ENCODE data around the gene SMOC1. TPM values are rescaled to one million over a fixed set of nuclear protein-coding genes. Genes with fewer than 3 reads are reported as not detected.

The SMOC1 gene
- total RNA-seq, 1 experiment from 2014 or later, result 0.68 TPM

DNA sequence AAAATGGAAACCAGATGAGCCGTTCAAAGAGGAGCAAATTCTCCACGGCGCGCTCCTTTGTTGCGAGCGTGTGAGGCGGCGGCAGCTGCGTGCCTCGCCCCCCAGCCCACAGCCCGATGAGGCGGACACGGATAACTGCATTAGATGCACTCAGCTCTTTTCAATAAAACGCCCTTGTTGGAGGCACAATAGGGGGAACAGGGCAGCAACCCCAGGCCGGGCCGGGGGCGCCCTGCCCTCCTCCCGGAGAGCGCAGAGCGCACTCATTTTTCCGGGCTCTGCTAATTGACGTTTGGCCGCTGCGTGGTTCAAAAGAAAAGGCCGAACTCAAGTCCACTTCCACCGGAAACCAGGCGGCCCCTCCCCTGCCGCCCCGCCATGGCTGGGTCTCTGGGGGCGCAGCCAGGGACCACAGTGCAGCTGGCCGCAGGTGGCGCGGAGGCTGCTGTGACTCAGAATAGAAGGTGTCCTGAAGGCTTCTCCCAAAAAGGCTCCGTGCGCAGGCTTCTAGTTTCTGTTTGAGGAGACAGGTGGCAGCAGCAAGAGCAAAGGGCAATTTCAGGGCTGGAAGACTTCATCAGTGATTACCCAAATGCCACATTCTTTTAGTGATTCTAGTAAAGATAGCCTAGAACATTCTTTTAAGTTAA, 29.0 kb upstream of the SMOC1 start:
- Histone ChIP-seq H2AFZ (ENCODE audit: low read length) (no peak overlapping the region), H3K14ac (ENCODE audit: insufficient read depth, low read length) (no peak overlapping the region), H3K79me1 (ENCODE audit: insufficient read depth, low read depth, low read length, poor library complexity, severe bottlenecking) (no peaks in the 10 kb centered on the region), H2BK5ac (ENCODE audit: insufficient read length, low read length) (no peak overlapping the region), H3K23ac (ENCODE audit: insufficient read length, low read depth, low read length) (no peak overlapping the region), H3K18ac (ENCODE audit: insufficient read length, low read depth, low read length) (no peak overlapping the region), H3K4me2 (ENCODE audit: insufficient read depth, insufficient read length, low read length) (no peak overlapping the region), H3K9me3 (ENCODE audit: control insufficient read depth, low read depth, low read length) (no peaks in the 10 kb centered on the region), H3K79me2 (ENCODE audit: insufficient read depth, low read length) (no peaks in the 10 kb centered on the region), H4K20me1 (ENCODE audit: control insufficient read depth, insufficient read depth, insufficient read length) (no peaks in the 10 kb centered on the region), H2BK12ac (ENCODE audit: insufficient read length, low read depth, low read length) (no peak overlapping the region), H3K4me1 (ENCODE audit: insufficient read depth, low read length) (no peaks in the 10 kb centered on the region), H2BK20ac (ENCODE audit: low read depth, low read length, poor library complexity, severe bottlenecking) (no peak overlapping the region), H2BK120ac (ENCODE audit: low read depth, low read length, poor library complexity, severe bottlenecking) (no peak overlapping the region), H2AK5ac (ENCODE audit: insufficient read length, low read length) (no peak overlapping the region), H3K27me3 (ENCODE audit: insufficient read depth, low read length) (no peaks in the 10 kb centered on the region), H3K4ac (ENCODE audit: low read depth, low read length) (no peak overlapping the region), H3K27ac (ENCODE audit: insufficient read length, low read depth, low read length) (no peak overlapping the region), H4K8ac (replicated peaks; ENCODE audit: insufficient read length, low read depth, low read length) (no peak overlapping the region), H3T11ph (ENCODE audit: low read length) (no peak overlapping the region), H4K91ac (ENCODE audit: insufficient read length, low read depth, low read length) (no peak overlapping the region), H2BK15ac (ENCODE audit: low read depth, low read length) (no peak overlapping the region), H4K5ac (ENCODE audit: insufficient read length, low read depth, low read length) (no peak overlapping the region), H3K23me2 (ENCODE audit: insufficient read length, low read depth, low read length, poor library complexity, severe bottlenecking) (no peaks in the 10 kb centered on the region), H3K56ac (ENCODE audit: insufficient read length, low read depth, low read length) (no peak overlapping the region), H3K9ac (ENCODE audit: extremely low read depth, insufficient read length, low read length) (no peak overlapping the region)
- no peak overlapping the region for H3K4me3 Mint-ChIP-seq
- H3K9me3 Mint-ChIP-seq, result no peaks in the 10 kb centered on the region
- WGBS (ENCODE audit: extremely low coverage, insufficient read length, low lambda C conversion rate), result no CpG with 5 or more reads among the region's 35 CpGs
- H3K27me3 Mint-ChIP-seq (ENCODE audit: low read depth), result peaks cover 6% of the 10 kb centered on the region
- H3K4me1 Mint-ChIP-seq, result peaks cover 3 to 4% of the 10 kb centered on the region in 2 experiments; a peak in 1 of 4 replicates
- TF ChIP-seq CTCF (conservative IDR thresholded peaks at IDR 0.05), result no peak
- no peak overlapping the region for H3K27ac Mint-ChIP-seq
- DNase-seq, result peak; percentile 50
- H3K36me3 Mint-ChIP-seq (ENCODE audit: insufficient read depth in 1 of 3, low read depth in 3 of 3), result peaks cover 0 to 1% (median 0%) of the 10 kb centered on the region in 3 experiments; a peak in 1 of 7 replicates

Data from H9 (cell line).